CD4-positive, alpha-beta T cell treated with Interleukin-12 subunit alpha and Interleukin-12 subunit beta, for 1 hour (primary cell): ENCODE measurements around the gene ANK3.
A peak's percentile ranks its signal among the peaks of the same experiment; 100 is the strongest.

ENCODE experiments used
- DNase-seq: peaks from one replicate; pipeline ENCODE4 v3.0.0-alpha.2; 2020

The ANK3 gene

DNA sequence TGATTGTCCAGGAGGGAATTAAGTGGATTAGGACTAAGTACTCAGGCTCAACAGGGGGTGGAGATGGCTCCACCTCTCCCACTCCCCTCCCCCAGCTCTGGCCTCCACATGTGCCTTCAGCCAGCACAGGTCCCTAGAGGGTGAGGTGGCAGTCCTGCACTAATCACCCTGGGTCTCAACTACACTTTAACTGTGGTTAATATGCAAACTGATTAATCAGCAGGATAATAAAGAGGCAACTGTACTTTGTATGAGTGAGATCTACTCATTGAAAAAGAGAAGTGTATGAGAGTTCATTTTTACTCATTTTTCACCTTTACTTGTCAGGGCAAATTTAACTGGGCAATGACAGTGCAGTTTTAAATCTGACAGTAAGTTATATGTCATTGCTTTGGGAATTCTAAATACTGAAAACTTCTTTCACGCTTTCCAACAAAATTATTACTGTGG lies 259.5 kb downstream of the ANK3 start:
- no peak for DNase-seq

DNA sequence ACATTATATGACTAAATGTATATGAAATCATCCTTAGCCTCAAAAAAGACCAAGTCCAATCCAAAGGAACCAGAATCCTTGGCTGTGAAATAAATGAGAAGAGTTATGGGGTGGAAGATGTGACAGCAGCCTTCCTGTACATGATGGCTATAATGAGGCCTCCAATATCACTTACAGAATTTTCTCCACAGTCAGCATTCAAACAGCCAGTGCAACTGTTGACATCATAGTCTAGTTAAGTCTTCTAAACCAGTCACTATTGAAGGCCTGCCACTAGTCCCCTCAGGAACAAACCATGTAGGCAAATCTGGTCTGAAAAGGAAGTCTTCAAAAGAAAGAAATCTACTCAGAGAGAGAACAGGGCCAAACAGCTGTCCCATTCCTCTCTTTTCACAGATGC lies 263.8 kb downstream of the ANK3 start:
- DNase-seq, result no peak

- no peak for DNase-seq
Measured at GRCh38 chr10:60124536-60124935, 265.1 kb downstream of the ANK3 start.

DNA sequence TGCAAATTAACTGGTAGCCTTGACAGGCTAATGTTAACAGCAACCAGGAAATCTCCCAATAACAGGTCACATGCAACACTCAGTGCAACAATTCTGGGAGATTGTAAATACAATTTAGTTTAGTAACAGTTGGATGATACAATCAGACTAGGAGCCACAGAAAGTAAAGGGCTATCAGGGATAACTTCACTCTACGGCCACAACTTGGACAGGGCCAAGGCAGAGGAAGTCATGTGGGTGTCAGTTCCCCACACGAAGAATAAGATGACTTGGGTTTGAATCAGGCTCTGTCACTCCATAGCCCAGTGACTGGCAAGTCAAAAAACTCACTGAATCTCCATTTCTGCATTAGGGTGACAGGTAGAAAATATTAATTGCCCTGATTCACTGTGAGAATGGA lies 266.0 kb downstream of the ANK3 start:
- no peak for DNase-seq

DNA sequence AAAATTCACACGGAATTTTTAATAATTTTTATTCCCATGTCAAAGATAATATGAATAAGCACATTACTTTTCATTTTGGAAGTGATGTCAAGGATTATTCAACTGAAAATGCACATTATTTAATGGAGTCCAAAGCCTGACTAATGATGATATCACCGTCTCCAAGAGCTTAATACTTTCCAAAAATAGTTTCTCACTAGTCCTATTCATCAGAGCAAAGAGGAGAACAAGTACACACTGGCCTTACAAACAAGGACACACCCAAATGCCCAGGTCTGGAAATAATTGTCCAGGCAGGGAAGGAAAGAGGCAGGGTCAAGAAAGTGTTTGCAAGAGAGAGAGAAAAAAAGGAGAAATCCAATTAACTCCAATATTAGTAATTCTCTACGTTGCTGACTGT lies 266.5 kb downstream of the ANK3 start:
- no peak for DNase-seq

GRCh38 chr10:60122190-60122589 lies 267.5 kb downstream of the ANK3 start:
- no peak for DNase-seq

DNA sequence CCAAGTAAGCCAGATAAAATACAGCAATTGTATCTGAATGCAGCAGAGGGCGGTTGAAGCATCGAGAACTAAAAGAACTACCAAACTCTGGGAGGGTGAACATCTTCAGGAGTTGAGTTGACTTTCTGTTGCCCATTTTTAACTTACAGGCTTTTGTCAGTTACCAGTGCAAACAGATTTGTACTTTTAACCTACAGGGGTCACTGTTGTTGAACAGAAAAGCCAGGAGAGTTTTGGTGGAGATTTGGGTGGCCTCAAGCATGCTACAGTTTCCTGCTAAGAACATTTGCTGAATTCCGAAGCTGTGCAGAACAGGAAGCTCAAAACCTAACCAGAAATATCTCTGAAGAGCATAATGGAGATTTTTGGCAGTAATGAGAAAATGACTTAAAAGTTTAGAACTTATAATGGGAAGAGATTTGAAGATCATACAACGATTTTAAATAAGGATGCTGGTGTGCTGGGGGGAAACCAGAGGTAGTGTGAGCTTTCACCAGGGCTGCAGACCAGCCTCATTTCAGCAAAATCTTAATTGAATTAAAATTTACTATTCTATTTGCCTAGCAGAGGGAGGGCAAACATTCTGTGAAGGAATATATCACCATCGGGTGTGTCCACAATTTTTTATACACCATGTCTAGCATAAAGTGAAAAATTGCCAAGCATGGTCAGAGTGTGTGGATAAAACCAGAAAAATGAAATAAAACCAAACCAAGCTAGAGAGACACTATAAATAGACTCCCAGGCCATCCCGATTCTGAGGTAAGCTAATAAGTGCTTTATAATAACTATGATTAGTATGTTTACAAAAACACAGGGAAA lies 274.7 kb downstream of the ANK3 start:
- peak; percentile 25 for DNase-seq

GRCh38 chr10:60110739-60111138 lies 278.9 kb downstream of the ANK3 start:
- DNase-seq, result no peak

- DNase-seq, result no peak
Measured at GRCh38 chr10:60107308-60107976, 282.2 kb downstream of the ANK3 start.

GRCh38 chr10:60105295-60105695 lies 284.4 kb downstream of the ANK3 start:
- no peak for DNase-seq

DNA sequence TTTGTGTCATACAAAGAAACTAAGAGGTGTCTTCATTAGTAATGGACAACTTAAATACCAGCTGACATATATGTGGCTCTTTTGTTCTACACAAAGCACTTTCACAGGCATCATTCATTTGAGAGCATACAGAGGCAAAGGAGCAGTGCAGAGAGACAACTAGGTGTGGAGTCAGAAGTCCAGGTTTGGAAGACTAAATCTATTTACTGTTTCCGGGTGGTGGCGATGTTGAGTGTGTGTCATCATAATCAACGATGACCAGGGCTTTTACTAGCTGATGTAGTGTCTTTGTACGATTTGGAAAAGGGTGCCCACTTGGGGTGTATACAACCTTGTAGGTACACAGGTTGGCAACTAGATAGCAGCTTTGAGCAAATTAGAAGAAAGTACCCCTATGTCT lies 287.9 kb downstream of the ANK3 start:
- no peak for DNase-seq

GRCh38 chr10:60099998-60100747 lies 289.5 kb downstream of the ANK3 start:
- DNase-seq, result peak; percentile 50

DNA sequence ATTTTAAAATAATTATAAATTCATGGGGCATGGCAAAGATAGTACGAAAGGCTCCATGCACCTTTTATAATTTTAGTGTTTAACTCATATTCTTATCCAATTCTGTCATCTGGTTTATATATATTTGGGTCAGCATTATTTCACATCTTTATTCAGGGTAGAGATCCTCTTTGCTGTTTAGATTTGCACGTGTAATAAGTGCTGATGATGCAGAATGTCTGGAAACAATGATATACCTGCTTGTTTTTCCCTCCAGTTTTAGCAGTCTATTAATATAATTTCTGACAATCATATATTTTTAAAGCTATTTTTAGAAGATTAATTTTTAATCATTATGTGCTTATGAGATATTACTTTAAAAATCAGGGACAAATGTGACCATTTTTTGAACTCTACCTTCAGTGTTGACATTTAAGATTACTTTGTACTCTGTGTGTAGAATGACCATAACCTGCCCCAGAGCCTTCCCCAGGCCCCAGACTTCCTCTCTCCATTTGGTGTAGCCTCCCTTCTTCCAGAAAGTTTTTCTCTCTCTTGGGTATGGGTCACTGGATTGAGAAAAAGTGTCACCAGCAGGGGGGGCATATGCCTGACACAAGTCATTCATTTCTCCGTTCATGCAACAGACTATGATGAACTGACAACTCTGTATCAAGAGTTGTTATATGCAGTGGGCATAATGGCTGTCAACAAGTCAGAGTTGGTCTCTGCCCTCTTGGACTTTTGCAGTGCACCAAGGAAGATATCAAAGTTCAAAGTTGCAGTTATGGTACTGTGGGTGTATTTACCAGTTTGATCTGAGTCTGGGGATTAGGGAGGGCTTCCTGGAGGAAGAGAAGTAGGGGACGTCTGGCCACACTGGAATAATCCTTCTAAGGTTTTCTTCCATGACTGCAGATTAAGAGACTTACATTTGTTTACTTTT lies 290.7 kb downstream of the ANK3 start:
- DNase-seq, result no peak

- no peak for DNase-seq
Measured at GRCh38 chr10:60096761-60097513, 292.7 kb downstream of the ANK3 start.

DNA sequence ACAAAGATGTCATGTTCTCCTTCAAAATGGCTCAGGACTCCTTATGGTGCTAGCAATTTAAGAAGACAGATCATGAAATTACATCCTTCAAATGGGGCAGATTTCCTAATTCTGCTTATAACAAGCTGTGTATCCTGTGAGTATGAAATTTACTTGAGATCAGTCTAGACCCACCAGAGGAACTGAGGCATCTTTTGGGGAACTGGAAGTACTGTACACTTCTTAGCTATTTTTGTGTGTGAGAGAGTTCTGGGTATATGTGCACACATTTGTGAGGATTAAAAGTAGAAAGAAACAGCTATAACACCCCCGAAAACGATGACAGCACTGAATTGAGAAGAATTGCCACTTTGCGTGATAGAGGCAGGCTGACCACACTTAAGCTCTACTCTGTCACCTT lies 296.4 kb downstream of the ANK3 start:
- DNase-seq, result no peak

GRCh38 chr10:60086862-60087261 lies 302.8 kb downstream of the ANK3 start:
- DNase-seq, result no peak

DNA sequence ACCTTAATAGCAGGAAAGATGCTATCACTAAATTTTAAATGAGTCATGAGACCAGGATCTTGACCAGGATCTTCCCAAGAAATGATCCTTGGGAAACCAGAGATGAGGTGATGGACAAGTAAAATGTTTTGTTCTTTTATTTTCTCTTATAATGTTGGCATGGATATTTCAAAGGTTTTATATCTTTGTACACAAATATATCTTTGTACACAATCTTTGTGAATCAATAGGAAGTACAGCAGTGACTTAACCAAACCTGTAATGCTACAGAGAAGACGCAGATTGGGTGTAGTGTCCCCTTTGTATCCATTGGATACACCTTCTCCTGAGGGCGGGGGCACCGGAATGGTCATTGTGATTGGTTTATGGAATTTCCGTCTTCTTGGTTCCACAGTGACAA lies 303.3 kb downstream of the ANK3 start:
- no peak for DNase-seq

GRCh38 chr10:60082744-60083344 lies 306.8 kb downstream of the ANK3 start:
- DNase-seq, result no peak

DNA sequence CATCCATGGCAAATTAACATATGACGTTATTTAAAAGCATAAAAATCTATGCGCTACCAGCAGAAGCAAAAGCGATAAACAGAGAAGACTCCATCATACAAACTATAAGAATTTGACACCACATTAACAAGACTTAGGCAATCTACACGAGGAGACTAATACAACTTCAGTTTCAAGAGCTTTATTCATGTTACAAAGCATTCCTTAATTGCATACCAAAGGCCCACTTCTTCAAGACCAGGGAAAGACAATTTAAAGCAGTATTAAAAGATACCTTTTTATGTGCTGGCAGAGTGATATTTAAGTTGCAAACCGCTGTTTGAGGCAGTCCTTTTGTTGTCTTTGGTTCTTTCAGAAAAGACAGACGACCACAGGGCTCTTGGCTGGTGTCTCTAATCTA lies 307.3 kb downstream of the ANK3 start:
- DNase-seq, result no peak

GRCh38 chr10:60073781-60074656 lies 315.7 kb downstream of the ANK3 start:
- DNase-seq, result no peak
